HepG2 (cell line): ENCODE measurements around the gene SNAP47. TPM values are rescaled to one million over a fixed set of nuclear protein-coding genes. Genes with fewer than 3 reads are reported as not detected.

Experiments
- ATAC-seq: fragments of 200-7000 bp; cut with Tn5 transposase; 3 replicates; pipeline ENCODE4 v1.9.1; 2020; ENCODE audit warnings: mild to moderate bottlenecking, moderate library complexity
- BruUV-seq: library from RNA; stranded (reverse); fragments of 400-500 nt; replicated peaks from 2 replicates; lab custom pipeline; 2021; lab: Mats Ljungman, UMichigan
- CTCF ChIA-PET: fragments of 300-600 bp; formaldehyde crosslinking; extraction: SDS; loops from one replicate; lab custom pipeline; 2021; ENCODE audit warnings: low total read pairs, inconsistent platforms, low intra/inter-chr PET ratio; lab: Yijun Ruan, JAX
- POLR2A ChIA-PET: fragments of 350-600 bp; sonication (Branson Sonifier 250); formaldehyde crosslinking; loops from one replicate; lab custom pipeline; 2020; ENCODE audit warnings: antibody characterized with exemption, inconsistent platforms; lab: Yijun Ruan, JAX
- DNase-seq: peaks from one replicate; pipeline ENCODE4 v3.0.0-alpha.2; 2015; ENCODE audit warnings: low spot score
- FAIRE-seq: peaks from 3 replicates; lab custom pipeline; 2011; peaks lifted over from hg19 to GRCh38; lab: Jason Lieb, UNC
- H2AFZ ChIP-seq: one replicate; pipeline ENCODE4 v1.6.1; 2011; ENCODE audit warnings: low read length, inconsistent platforms
- H3K27ac ChIP-seq: fragments of 300-600 bp; 3 replicates; pipeline ENCODE4 v1.8.0; 2011; ENCODE audit warnings: mixed run types, mild to moderate bottlenecking, mixed read lengths, low read length, inconsistent platforms; ENCODE audit not compliant: insufficient read depth; ENCODE audit errors: extremely low read length
- H3K27me3 ChIP-seq, 2 experiments: fragments of 200-600 bp in 1 of 2; 2 replicates in 1 of 2; 3 replicates in 1 of 2; pipeline versions ENCODE4 v1.6.0 to v1.8.0; 2011; ENCODE audit warnings: low read length in 2 of 2, mild to moderate bottlenecking in 2 of 2, moderate library complexity in 2 of 2, inconsistent platforms in 1 of 2; ENCODE audit not compliant: insufficient read depth in 2 of 2, control insufficient read depth in 1 of 2
- H3K36me3 ChIP-seq, 2 experiments: fragments of 200-600 bp in 1 of 2; replicated peaks in 1 of 2; 2 replicates in 1 of 2; 3 replicates in 1 of 2; pipeline versions ENCODE4 v1.5.1 to v1.8.0; 2011; ENCODE audit warnings: low read length in 2 of 2, inconsistent platforms in 1 of 2; ENCODE audit not compliant: insufficient read depth in 2 of 2, control insufficient read depth in 1 of 2
- H3K4me1 ChIP-seq: 2 replicates; pipeline ENCODE4 v1.5.1; 2012; ENCODE audit warnings: low read length, inconsistent platforms; ENCODE audit not compliant: insufficient read depth
- H3K4me2 ChIP-seq: 2 replicates; pipeline ENCODE4 v1.6.0; 2011; ENCODE audit warnings: low read depth, low read length, inconsistent platforms
- H3K4me3 ChIP-seq, 3 experiments: fragments of 200-600 bp in 1 of 3; sonication (generic), shearing (Covaris generic) in 1 of 3; replicated peaks in 1 of 3; 2 replicates each; pipeline ENCODE4 v1.5.1; 2011 to 2016; ENCODE audit warnings: low read length in 3 of 3, inconsistent platforms in 2 of 3, low read depth in 2 of 3, mild to moderate bottlenecking in 2 of 3, control low read depth in 1 of 3, mixed read lengths in 1 of 3; ENCODE audit not compliant: insufficient read depth in 1 of 3
- H3K79me2 ChIP-seq: one replicate; pipeline ENCODE4 v1.6.1; 2011; ENCODE audit warnings: low read length, inconsistent platforms; ENCODE audit not compliant: insufficient read depth
- H3K9ac ChIP-seq: 2 replicates; pipeline ENCODE4 v1.6.0; 2011; ENCODE audit warnings: mild to moderate bottlenecking, low read depth, low read length, inconsistent platforms; ENCODE audit not compliant: insufficient read depth
- H3K9me3 ChIP-seq: 2 replicates; pipeline ENCODE4 v1.5.1; 2012; ENCODE audit warnings: mild to moderate bottlenecking, low read length
- H4K20me1 ChIP-seq: 2 replicates; pipeline ENCODE4 v1.6.0; 2011; ENCODE audit warnings: inconsistent platforms, mild to moderate bottlenecking, low read length, moderate library complexity; ENCODE audit not compliant: insufficient read depth
- ARHGAP35 ChIP-seq: sonication (generic); formaldehyde crosslinking; IDR thresholded peaks from 2 replicates; pipeline ENCODE4 v1.9.0; 2022; ENCODE audit warnings: mild to moderate bottlenecking, inconsistent platforms, moderate library complexity, missing genetic modification reagents, borderline replicate concordance
- ATAD3A ChIP-seq: sonication (generic); formaldehyde crosslinking; IDR thresholded peaks from 2 replicates; pipeline ENCODE4 v1.4.0; 2020; ENCODE audit warnings: missing genetic modification reagents
- ERF ChIP-seq: IDR thresholded peaks from 2 replicates; pipeline ENCODE4 v1.6.1; 2018; ENCODE audit warnings: missing biosample characterization, missing genetic modification reagents
- FOSL2 ChIP-seq: sonication (generic); formaldehyde crosslinking; IDR thresholded peaks from 2 replicates; pipeline ENCODE4 v1.4.0; 2020; ENCODE audit warnings: missing genetic modification reagents
- HDAC6 ChIP-seq: fragments of 200-600 bp; sonication (generic); IDR thresholded peaks from 2 replicates; pipeline ENCODE4 v1.7.0; 2017; ENCODE audit warnings: mild to moderate bottlenecking, antibody characterized with exemption, low read length, low read depth
- NR2C2 ChIP-seq: sonication (generic); formaldehyde crosslinking; IDR thresholded peaks from 2 replicates; pipeline ENCODE4 v1.4.0; 2020; ENCODE audit warnings: missing genetic modification reagents, mild to moderate bottlenecking, moderate library complexity, borderline replicate concordance
- RFXAP ChIP-seq: sonication (generic); formaldehyde crosslinking; IDR thresholded peaks from 2 replicates; pipeline ENCODE4 v1.4.0; 2020; ENCODE audit warnings: missing genetic modification reagents, borderline replicate concordance
- ZNF138 ChIP-seq: sonication (generic); formaldehyde crosslinking; IDR thresholded peaks from 2 replicates; pipeline ENCODE4 v1.5.0; 2020; ENCODE audit warnings: mild to moderate bottlenecking, low read depth, missing genetic modification reagents
- ZNF382 ChIP-seq: sonication (generic); formaldehyde crosslinking; IDR thresholded peaks from 2 replicates; pipeline ENCODE4 v1.5.0; 2020; ENCODE audit warnings: missing genetic modification reagents, mild to moderate bottlenecking, borderline replicate concordance
- ZNF484 ChIP-seq: sonication (generic); formaldehyde crosslinking; IDR thresholded peaks from 2 replicates; pipeline ENCODE4 v1.5.1; 2020; ENCODE audit warnings: mild to moderate bottlenecking, low read depth, missing genetic modification reagents, borderline replicate concordance
- ZNF562 ChIP-seq: sonication (generic); formaldehyde crosslinking; IDR thresholded peaks from 2 replicates; pipeline ENCODE4 v1.8.0; 2022; ENCODE audit warnings: missing genetic modification reagents, borderline replicate concordance
- ZNF607 ChIP-seq: sonication (generic); formaldehyde crosslinking; IDR thresholded peaks from 2 replicates; pipeline ENCODE4 v1.5.1; 2020; ENCODE audit warnings: missing genetic modification reagents, mild to moderate bottlenecking, borderline replicate concordance
- ZNF672 ChIP-seq: sonication (generic); formaldehyde crosslinking; IDR thresholded peaks from 2 replicates; pipeline ENCODE4 v1.8.1; 2022; ENCODE audit warnings: missing genetic modification reagents
- ZNF781 ChIP-seq: sonication (generic); formaldehyde crosslinking; IDR thresholded peaks from 2 replicates; pipeline ENCODE4 v1.5.1; 2020; ENCODE audit warnings: borderline replicate concordance, mild to moderate bottlenecking, missing genetic modification reagents; ENCODE audit errors: not compliant biosample characterization
- WGBS: methylation state at CpG from one replicate; pipeline ENCODE4 v1.1.6; 2017; ENCODE audit warnings: low lambda C conversion rate; 5-methylcytosine and 5-hydroxymethylcytosine counted together
- in situ Hi-C: cut with HindIII; loops from 2 replicates; pipeline ENCODE4 v1.10.0; 2017; ENCODE audit warnings: low pct_unique_long_range_greater_than_20kb; ENCODE audit not compliant: extremely low pct_ligation_motif_present
- intact Hi-C: fragments of 100-400 bp; cut with micrococcal nuclease; formaldehyde crosslinking; loops from one replicate; pipeline ENCODE4 v1.10.0; 2022; ENCODE audit not compliant: unreplicated experiment
- polyA plus RNA-seq, 8 experiments: library from polyadenylated mRNA; depleted of rRNA in 3 of 8; stranded (reverse) in 7 of 8; unstranded in 1 of 8; fragments of >200 nt; fragmentation: Illumina TruSeq in 4 of 8; extraction: Trizol in 4 of 8; gene quantifications; 2 replicates each; pipeline versions ENCODE4 v1.2.1 to v1.2.3, GENCODE V29; 2011 to 2016; ENCODE audit warnings: low read depth in 4 of 8, missing spikeins in 1 of 8, mixed read lengths in 1 of 8; ENCODE audit not compliant: insufficient read depth in 1 of 8
- total RNA-seq, 5 experiments: library from RNA; depleted of rRNA; stranded (reverse); fragments of >200 nt; fragmentation: Illumina TruSeq; extraction: Trizol; gene quantifications; 2 replicates each; pipeline ENCODE4 v1.2.3, GENCODE V29; 2016; ENCODE audit warnings: low read depth in 1 of 5
- TF ChIP-seq, protein P1 (sequence below): sonication (generic); formaldehyde crosslinking; IDR thresholded peaks from 2 replicates; pipeline ENCODE4 v1.4.0; 2020; ENCODE audit warnings: mild to moderate bottlenecking, missing genetic modification reagents
- TF ChIP-seq, protein P2 (sequence below): sonication (generic); formaldehyde crosslinking; IDR thresholded peaks from 2 replicates; pipeline ENCODE4 v1.8.1; 2023; ENCODE audit warnings: missing genetic modification reagents, mild to moderate bottlenecking, borderline replicate concordance
- TF ChIP-seq, protein P3 (sequence below), 2 experiments: sonication (generic) in 1 of 2; formaldehyde crosslinking in 1 of 2; IDR thresholded peaks; 2 replicates each; pipeline versions ENCODE4 v1.4.0 to v1.6.1; 2018 to 2020; ENCODE audit warnings: missing genetic modification reagents in 2 of 2, borderline replicate concordance in 1 of 2, low read depth in 1 of 2, mild to moderate bottlenecking in 1 of 2, missing biosample characterization in 1 of 2

Gene SNAP47
- total and polyA plus RNA-seq, 2 of the 13 experiments (the other 11 are each of a cell fraction or from before 2014, with no cell fraction given): 13.6 to 25.1 TPM

DNA sequence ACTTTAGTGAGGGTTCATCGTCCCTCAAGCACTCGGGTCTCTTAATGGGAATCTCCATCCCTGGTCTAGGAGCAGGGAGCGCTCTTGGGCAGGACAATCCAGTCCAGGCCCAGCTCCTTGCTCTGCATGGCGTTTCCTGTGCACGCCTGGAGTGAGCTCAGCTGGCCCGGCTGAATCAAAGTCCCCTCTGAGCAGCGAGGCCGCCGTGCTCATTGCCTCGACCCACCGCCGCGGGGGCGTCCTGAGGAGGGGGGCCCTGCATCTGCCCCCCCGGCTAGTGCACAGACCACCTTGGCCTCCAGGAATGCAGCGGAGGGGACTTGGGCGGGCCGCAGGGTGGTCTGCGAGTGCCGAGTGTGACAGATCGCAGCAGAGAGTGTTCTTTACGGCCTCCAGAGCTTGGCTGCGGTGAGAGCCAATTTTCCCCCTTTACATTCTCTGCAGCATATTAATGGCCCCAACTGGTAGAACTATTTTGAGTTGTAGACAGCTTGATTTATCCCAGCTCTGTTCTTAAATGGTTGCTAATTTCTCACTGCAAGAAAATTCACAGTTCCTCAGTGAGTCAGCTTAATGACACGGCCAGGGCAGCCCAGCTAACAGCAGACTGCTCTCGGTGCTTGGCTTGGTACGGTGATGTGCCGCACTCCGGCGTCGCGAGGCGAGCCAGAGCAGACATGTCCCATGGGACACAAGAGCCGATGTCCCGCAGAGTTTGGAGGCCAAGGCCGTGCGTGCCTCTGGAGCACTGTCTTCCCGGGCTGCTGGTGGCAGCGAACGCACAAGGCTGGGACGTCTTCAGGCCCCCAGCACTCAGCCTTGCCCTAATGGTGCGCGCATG lies 39.8 kb downstream of the SNAP47 start:
- Histone ChIP-seq H2AFZ (no peak overlapping the region), H3K79me2 (no peaks in the 10 kb centered on the region), H3K36me3 (peaks cover 10 to 21% of the 10 kb centered on the region in 2 experiments; a peak in 4 of 5 replicates), H3K9me3 (no peaks in the 10 kb centered on the region), H3K27ac (no peak overlapping the region), H4K20me1 (no peaks in the 10 kb centered on the region), H3K4me3 (no peak overlapping the region), H3K27me3 (no peaks in the 10 kb centered on the region), H3K9ac (no peak overlapping the region), H3K4me2 (no peak overlapping the region), H3K4me1 (no peaks in the 10 kb centered on the region)
- 96% methylated on average over 12 of the region's 42 CpGs for WGBS
- TF ChIP-seq, protein P1, sequence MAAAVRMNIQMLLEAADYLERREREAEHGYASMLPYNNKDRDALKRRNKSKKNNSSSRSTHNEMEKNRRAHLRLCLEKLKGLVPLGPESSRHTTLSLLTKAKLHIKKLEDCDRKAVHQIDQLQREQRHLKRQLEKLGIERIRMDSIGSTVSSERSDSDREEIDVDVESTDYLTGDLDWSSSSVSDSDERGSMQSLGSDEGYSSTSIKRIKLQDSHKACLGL (CRISPR knock-in tag): no peak
- no peak for TF ChIP-seq ZNF484
- TF ChIP-seq ARHGAP35 (CRISPR knock-in tag): no peak
- TF ChIP-seq FOSL2 (CRISPR knock-in tag): no peak
- TF ChIP-seq, protein P2, sequence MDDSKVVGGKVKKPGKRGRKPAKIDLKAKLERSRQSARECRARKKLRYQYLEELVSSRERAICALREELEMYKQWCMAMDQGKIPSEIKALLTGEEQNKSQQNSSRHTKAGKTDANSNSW: no peak
- TF ChIP-seq RFXAP: no peak
- no peak for TF ChIP-seq ZNF672 (CRISPR knock-in tag)
- TF ChIP-seq ERF (CRISPR knock-in tag): no peak
- TF ChIP-seq ZNF607: no peak
- no peak for TF ChIP-seq ATAD3A (CRISPR knock-in tag)
- TF ChIP-seq ZNF781 (CRISPR knock-in tag): no peak
- no peak for TF ChIP-seq NR2C2
- no peak for TF ChIP-seq ZNF382 (CRISPR knock-in tag)
- TF ChIP-seq HDAC6: no peak
- TF ChIP-seq, protein P3, sequence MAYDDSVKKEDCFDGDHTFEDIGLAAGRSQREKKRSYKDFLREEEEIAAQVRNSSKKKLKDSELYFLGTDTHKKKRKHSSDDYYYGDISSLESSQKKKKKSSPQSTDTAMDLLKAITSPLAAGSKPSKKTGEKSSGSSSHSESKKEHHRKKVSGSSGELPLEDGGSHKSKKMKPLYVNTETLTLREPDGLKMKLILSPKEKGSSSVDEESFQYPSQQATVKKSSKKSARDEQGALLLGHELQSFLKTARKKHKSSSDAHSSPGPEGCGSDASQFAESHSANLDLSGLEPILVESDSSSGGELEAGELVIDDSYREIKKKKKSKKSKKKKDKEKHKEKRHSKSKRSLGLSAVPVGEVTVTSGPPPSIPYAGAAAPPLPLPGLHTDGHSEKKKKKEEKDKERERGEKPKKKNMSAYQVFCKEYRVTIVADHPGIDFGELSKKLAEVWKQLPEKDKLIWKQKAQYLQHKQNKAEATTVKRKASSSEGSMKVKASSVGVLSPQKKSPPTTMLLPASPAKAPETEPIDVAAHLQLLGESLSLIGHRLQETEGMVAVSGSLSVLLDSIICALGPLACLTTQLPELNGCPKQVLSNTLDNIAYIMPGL (CRISPR knock-in tag; IDR thresholded peaks at IDR 0.05; ENCODE audit: borderline replicate concordance in 1 of 2, low read depth in 1 of 2): no peak
- no peak for TF ChIP-seq ZNF562 (CRISPR knock-in tag)
- no peak for TF ChIP-seq ZNF138 (CRISPR knock-in tag)
- ATAC-seq (no peak), FAIRE-seq (no peak), DNase-seq (no peak)
- CTCF ChIA-PET: no interaction called here
- intact Hi-C loops (no loop called here), in situ Hi-C loops (no loop called here)
- POLR2A ChIA-PET: no interaction called here
- BruUV-seq: no TSS peak
